Upper lobe of left lung (tissue), 4 donors: Measurements from ENCODE around the gene CHIT1.
"Not testable (repeated sequence)": the region's sequence is repeated elsewhere in the genome, so short reads cannot be mapped to it uniquely, and the experiment has no call there.

ENCODE experiments used
- CTCF ChIP-seq, 6 experiments: fragments of 450-650 bp in 4 of 6; fragments of 200-600 bp in 2 of 6; sonication (generic) in 2 of 6; IDR thresholded peaks; one replicate each; pipeline ENCODE4 v1.5.1; 2016 to 2019; ENCODE audit warnings: antibody characterized with exemption in 6 of 6
- POLR2AphosphoS5 ChIP-seq, 2 donors: sonication (generic); formaldehyde crosslinking; IDR thresholded peaks; one replicate each; pipeline ENCODE4 v1.5.1; 2017; ENCODE audit warnings: antibody characterized with exemption in 2 of 2

DNA sequence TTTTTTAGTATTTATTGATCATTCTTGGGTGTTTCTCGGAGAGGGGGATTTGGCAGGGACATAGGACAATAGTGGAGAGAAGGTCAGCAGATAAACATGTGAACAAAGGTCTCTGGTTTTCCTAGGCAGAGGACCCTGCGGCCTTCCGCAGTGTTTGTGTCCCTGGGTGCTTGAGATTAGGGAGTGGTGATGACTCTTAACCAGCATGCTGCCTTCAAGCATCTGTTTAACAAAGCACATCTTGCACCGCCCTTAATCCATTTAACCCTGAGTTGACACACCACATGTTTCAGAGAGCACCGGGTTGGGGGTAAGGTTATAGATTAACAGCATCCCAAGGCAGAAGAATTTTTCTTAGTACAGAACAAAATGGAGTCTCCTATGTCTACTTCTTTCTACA is 36.7 kb upstream of the CHIT1 start:
- TF ChIP-seq CTCF, POLR2AphosphoS5 (IDR thresholded peaks at IDR 0.05): not testable (repeated sequence)
